K562 (cell line): Measurements from ENCODE around the gene FOXL3. TPM values are rescaled to one million over a fixed set of nuclear protein-coding genes. Genes with fewer than 3 reads are reported as not detected.

Experiments used
- BMI1 ChIP-seq: fragments of 150-350 bp; IDR thresholded peaks from 2 replicates; pipeline ENCODE4 v1.6.1; 2014; ENCODE audit warnings: low read length
- HMG20A ChIP-seq: fragments of 450-650 bp; formaldehyde crosslinking; conservative IDR thresholded peaks from 2 replicates; pipeline ENCODE4 v1.4.0; 2020; ENCODE audit warnings: mild to moderate bottlenecking, mixed read lengths
- ZNF407 ChIP-seq: fragments of 450-650 bp; IDR thresholded peaks from 2 replicates; pipeline ENCODE4 v1.6.1; 2016; ENCODE audit warnings: low read depth
- polyA plus RNA-seq, 8 experiments: library from polyadenylated mRNA; depleted of rRNA in 4 of 8; stranded (reverse) in 5 of 8; unstranded in 3 of 8; fragments of >200 nt; fragmentation: Nextera tagmentation in 2 of 8; fragmentation: Illumina TruSeq in 1 of 8; extraction: Ambion mirVana in 2 of 8; extraction: Trizol in 1 of 8; gene quantifications; 2 replicates each; pipeline versions ENCODE4 v1.2.1 to v1.2.3, GENCODE V29; 2011 to 2014; ENCODE audit warnings: inconsistent platforms in 1 of 8, missing spikeins in 1 of 8
- total RNA-seq, 7 experiments: library from RNA; depleted of rRNA in 6 of 7; stranded (reverse); fragments of >200 nt in 6 of 7; fragmentation: Illumina TruSeq in 2 of 7; extraction: Trizol in 2 of 7; gene quantifications; 2 replicates each; pipeline versions ENCODE4 v1.2.1 to v1.2.3, GENCODE V29; 2011 to 2021; ENCODE audit warnings: low replicate concordance in 1 of 7

Gene FOXL3
- total and polyA plus RNA-seq, 9 of the 15 experiments (the other 6 are each of a cell fraction or from before 2014, with no cell fraction given) = not detected

GRCh38 chr7:258476-259190, 31.3 kb upstream of the FOXL3 start (continued):
- TF ChIP-seq ZNF407 (no peak), BMI1 (no peak), HMG20A (CRISPR knock-in tag) (no peak)
